Raji (cell line): ENCODE data around the gene CD46.

ENCODE experiments used
- POLR2A ChIP-seq: IDR thresholded peaks from 2 replicates; pipeline ENCODE4 v1.6.1; 2011; ENCODE audit warnings: low read depth, low read length, control low read depth; ENCODE audit not compliant: insufficient read depth

The CD46 gene

DNA sequence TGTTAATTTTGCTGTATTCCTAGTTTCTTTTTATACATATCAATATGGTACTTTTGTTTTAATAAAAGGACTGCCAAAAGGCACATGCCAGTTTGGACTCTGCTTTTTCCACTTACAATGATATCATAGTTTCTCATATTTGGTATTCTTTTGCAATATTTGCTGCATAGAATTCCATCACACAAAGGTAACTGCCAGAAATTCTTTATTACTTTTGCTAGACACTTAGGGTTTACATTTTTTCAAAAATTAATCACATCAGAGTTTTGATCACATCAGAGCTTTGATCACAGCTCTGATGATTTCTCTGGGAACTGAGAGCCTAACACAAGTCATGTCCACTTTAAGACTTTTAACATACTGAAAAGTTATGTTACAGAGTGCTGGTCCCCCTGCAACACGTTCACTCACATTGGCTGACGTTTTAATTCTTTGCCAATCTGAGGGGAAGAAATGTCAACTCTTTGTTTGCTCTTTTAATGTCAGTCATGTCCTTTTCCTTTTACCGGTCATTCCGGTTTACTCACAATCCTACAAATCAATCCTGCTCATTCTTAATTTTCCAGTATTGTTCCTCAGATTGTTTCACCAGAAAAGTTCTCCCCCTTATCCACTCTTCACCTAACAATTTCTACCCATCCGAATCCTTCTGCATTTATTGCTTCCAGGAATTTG is 1.1 kb upstream of the CD46 start:
- TF ChIP-seq POLR2A, result no peak

DNA sequence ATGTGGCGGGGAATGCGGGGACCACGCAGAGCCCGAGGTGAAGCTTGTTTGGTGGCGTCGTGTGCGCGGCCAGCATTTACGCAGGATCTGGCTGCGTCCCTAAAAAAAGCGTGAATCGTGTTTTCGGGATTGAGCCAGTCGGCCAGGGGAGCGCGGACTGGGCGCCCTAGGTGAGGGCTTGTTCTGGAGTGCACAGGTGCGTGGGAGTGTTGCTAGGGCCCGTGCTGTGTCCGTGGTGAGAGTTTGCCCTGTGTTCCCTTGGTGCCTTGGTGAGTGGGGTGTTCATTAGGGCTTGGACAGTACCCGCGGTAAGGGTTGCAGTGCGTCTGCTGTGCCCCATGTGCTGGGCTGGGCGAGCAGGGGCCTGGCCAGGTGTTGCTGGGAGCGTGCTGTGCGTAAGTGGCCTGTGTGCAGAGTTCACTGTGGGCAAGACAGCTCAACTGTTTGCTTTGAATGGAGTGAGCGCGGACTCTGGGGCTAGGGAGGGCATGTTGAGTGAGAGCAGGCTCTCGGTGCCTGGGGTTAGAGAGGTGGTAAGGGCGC is 673 bp downstream of the CD46 start:
- TF ChIP-seq POLR2A, result no peak

DNA sequence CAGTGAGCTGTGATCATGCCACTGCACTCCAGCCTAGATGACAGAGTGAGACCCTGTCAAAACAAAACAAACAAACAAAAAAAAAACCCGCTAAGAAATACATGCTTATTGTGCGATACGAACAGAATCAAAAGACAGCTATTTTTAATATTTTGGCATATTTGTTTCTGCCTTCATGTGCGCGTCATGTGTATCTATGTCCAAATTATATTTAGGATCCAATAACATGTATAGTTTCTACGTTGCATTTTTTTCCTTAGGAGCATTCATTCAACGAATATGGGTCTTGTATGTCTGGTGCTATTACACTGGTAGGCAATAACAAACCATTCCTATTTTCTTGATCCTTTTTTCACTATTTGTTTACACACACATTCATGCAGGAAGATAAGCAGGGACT is 1.8 kb downstream of the CD46 start:
- no peak for TF ChIP-seq POLR2A

DNA sequence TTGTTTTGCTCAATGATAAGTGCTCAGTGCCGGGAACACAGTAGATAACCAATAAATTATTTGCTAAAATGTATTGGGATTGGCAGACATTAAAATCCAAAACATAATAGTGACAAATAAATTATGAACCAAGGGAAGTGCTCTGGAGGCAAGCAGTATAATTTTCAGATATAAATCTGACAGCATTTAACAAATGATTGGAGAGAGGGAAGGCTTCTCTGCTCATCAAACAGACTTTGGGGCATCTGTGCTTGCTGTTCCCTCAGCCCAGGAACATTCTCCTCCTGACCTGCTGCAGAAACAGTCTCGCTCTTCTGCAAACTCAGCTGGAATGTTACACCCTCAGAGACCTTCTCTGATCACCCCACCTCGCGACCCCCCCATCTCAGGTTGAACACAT is 2.2 kb downstream of the CD46 start:
- no peak for TF ChIP-seq POLR2A

DNA sequence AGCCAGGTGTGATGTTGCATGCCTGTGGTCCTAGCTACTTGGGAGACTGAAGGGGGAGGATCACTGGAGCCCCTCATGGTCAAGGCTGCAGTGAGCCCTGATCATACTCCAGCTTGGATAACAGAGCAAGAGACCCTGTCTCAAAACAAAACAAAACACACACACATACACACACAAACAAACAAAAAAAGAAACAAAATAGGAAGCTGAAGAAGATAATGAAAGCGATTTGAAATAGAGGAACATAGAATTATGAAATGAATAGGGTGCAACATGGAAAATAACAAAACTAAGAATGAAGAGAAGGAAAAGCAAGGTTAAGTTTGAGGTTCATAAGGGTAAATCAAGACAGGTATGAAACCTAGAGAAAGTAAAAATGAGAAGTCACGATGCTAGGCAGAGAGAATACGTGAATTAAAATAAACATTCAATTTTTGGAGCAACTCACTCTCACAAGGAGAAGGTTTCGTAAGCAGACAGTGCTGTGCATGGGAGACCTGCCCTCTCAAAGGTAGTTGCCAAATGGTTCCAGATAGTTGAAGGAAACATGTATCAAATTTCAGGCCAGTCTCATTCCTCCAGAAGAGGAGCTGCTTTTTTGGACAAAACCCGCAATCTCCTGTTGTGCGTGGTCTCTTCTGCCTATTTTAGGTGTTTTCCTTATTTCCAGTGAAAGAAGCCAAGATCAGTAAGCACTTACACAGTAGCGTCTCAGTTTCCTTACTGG is 3.3 kb downstream of the CD46 start:
- no peak for TF ChIP-seq POLR2A

DNA sequence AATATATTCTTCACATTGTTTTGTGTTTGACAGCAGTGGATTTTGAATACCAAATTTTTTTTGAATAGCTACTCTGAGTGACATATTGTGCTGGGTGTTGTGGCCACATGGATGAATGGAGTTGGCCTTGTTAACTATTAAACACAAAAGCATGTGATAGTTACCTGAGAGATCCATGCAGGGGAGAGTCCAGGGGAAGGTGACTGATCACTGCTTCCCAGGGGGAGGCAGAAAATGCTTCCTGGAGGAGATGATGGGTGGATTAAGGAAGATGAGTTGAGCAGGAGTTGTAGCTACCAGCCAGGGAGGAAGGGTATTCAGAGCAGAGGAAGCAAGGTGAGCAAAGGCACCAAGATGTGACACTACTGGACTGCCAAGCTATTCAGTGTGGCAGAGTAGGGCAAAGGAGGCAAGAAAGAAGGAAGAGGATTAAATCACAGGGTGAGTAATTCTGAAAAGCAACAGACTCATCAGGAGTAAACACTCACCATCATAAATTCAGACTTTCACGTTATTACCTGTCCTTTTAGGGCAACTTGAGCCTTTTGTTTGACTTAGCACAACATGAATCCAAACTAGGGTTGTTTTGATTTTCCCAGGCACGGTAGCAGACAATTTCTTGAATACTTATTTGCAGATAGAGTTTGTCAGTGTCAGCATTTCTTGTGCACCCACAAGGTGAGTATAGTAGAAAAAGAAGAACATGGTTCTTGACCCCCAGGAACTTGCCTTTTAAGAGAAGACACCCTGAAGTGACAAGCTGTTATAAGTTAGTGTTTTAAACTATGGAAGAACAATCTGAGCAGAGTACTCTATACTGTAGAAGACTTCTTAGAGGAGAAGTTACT is 4.2 kb downstream of the CD46 start:
- no peak for TF ChIP-seq POLR2A

DNA sequence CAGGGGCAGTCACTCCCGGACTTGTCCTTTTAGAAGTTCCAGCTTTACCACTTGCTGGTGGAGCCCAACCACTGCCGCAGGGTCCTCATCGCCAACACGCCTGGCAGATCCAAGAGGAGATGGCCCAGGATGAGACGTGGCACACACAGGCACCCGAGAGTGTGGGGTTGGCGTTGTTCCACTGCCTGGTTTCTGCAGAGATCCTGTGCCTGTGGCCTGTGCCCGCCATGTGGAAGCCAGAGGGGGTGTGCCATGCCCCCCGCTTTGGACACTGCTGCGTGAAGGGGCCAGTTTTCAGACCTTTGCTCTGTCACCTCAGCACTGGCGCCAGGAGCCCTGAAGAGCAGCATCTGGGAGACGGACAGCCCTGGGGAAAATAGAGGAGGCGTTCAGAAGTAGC is 10.8 kb downstream of the CD46 start:
- TF ChIP-seq POLR2A, result no peak

DNA sequence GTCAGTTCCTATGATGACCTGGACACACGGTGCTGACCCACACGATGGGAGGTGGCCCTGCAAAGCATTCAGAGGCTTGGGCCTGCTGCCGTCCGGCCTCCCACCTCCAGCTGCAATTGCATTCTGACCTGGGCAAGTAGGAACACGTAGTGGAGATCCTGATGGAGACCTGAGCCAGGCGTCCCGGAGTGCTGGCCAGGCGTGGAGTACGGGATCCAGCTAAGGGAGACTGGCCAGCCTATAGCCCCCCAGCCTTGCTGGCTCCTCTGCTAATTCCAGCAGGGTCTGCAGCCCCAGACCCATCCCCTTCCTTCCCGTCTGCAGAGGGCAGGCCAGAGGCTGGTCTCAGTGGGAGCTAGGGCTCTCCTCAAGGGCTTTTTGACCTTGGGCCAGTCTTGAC is 11.2 kb downstream of the CD46 start:
- no peak for TF ChIP-seq POLR2A

DNA sequence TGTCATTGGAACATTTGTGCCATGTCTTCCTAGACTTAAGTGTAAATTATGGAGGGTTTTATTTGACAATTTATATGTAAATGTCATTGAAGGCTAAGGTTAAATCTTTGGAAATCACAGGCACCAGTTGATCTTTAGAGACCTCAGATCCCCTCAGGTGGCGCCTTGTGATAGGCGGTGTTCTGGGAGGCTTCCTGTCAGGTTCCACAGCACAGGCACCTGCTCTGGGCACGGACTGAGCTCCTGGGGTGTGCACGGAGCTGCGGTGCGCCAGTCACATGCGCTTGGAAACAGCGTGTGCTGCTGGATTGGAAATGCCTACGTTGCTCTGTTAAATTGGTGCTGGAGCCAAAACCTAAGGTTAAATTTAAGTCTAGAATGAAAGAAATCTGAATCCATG is 12.1 kb downstream of the CD46 start:
- no peak for TF ChIP-seq POLR2A

DNA sequence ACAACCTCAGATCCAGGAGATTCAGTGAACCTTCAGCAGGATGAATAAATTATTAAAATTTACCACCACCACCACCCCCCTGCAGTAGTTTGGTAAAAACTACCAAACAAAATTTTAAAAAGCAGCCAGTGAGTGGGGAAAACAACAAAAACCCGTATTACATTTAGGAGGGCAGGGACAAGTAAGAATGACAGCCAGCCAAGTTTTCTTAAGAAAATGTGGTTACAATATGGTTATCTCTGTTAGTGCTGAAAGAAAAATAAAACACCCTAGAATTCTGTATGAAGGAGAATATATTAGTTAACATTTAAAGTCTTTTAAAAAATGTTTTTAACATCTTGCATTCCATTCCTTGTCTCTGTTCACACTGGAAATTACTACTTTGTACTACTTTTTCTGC is 14.7 kb downstream of the CD46 start:
- no peak for TF ChIP-seq POLR2A

DNA sequence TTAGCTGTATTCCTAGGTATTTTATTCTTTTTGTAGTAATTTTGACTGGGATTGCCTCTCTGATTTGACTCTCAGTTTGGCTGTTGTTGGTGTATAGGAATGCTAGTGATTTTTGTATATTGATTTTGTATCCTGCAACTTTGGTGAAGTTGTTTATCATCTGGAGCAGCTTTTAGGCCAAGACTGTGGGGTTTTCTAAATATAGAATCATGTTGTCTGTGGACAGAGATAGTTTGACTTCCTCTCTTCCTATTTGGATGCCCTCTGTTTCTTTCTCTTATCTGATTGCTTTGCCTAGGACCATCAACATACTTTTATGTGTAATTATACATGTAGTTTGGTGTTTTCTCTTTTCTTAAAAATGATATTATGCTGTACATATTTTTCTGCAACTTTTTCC is 27.2 kb downstream of the CD46 start:
- no peak for TF ChIP-seq POLR2A

DNA sequence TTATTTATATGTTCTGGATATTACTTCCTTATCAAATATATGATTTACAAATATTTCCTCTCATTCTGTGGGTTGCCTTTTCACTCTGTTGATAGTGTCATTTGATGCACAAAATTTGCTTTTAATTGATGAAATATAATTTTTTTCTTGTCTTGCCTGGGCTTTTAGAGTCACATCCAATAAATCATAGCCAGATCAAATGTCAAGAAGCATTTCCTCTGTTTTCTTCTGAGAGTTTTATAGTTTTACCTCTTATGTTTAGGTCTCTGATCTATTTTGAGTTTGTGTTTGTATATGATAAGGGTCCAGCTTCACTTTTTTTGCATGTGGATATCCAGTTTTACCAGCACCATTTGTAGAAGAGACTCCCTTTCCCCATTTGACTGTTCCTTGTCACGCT is 29.5 kb downstream of the CD46 start:
- TF ChIP-seq POLR2A, result no peak

DNA sequence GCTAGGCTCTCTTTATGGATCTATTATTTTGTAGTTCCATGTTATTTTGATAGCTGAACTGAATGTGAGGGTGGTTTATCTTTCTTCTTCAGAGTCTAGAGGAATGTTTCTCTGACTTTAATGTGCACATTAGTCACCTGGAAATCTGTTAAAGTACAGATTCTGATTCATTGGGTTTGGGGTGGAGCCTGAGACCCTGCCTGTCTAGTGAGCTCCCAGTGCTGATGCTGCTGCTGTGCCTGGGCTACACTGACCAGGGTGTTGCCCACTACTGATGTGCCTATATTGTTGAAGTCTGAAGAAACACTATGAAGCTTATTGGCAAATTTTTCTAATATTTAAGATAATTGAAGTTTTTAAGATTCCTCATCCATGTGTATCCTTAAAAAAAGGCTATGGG is 35.9 kb downstream of the CD46 start:
- no peak for TF ChIP-seq POLR2A

DNA sequence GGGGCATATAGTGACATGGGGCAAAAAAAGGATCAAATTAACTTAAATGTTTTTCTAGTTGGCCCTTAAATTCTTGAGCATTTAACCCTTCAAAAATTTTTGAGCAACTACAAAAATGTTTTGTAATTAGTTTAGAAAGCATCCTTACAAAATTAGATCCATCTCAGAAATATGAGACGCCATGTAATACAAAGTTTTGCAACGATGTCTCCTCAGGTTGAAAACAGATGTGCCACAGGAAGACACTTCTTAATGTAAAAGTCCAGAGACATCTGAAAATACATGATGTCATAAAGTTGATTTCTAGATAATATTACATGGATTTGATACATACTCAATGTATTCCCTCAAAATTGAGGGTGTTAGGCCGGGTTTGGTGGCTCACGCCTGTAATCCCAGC is 37.5 kb downstream of the CD46 start:
- TF ChIP-seq POLR2A, result no peak
